Stomach (tissue), 9 donors: ENCODE results near the gene VTI1A. TPM values are rescaled to one million over a fixed set of nuclear protein-coding genes. Genes with fewer than 3 reads are reported as not detected.

Experiments
- DNase-seq, 2 donors: peaks; one replicate each; pipeline versions ENCODE4 v3.0.0 to v3.0.0-alpha.2; 2013 to 2019
- H3K27ac ChIP-seq, 5 donors: fragments of 200-600 bp in 4 of 5; sonication (generic) in 4 of 5; one replicate each; pipeline ENCODE4 v1.5.1; 2013 to 2019; ENCODE audit warnings: mild to moderate bottlenecking in 1 of 5, moderate library complexity in 1 of 5
- H3K27me3 ChIP-seq, 3 donors: fragments of 200-600 bp; sonication (generic); one replicate each; pipeline ENCODE4 v1.5.1; 2017 to 2019; ENCODE audit warnings: mixed run types in 1 of 3
- H3K36me3 ChIP-seq, 4 donors: fragments of 200-600 bp; sonication (generic); 1 replicate in 3 of 4; 2 replicates in 1 of 4; pipeline ENCODE4 v1.5.1; 2016 to 2019
- H3K4me1 ChIP-seq, 4 donors: fragments of 200-600 bp; sonication (generic); one replicate each; pipeline ENCODE4 v1.5.1; 2016 to 2019
- H3K4me3 ChIP-seq, 4 donors: fragments of 200-600 bp; sonication (generic) in 3 of 4; one replicate each; pipeline ENCODE4 v1.5.1; 2016 to 2019; ENCODE audit warnings: mild to moderate bottlenecking in 1 of 4
- H3K9me3 ChIP-seq, 4 donors: fragments of 200-600 bp; sonication (generic); one replicate each; pipeline ENCODE4 v1.5.1; 2016 to 2019
- EP300 ChIP-seq: sonication (generic); formaldehyde crosslinking; IDR thresholded peaks from one replicate; pipeline ENCODE4 v1.6.1; 2017; ENCODE audit warnings: antibody characterized with exemption
- POLR2A ChIP-seq, 4 donors: fragments of 450-650 bp; IDR thresholded peaks; one replicate each; pipeline ENCODE4 v1.6.1; 2016; ENCODE audit warnings: antibody characterized with exemption in 4 of 4, control low read depth in 2 of 4, mild to moderate bottlenecking in 1 of 4, moderate library complexity in 1 of 4
- POLR2AphosphoS5 ChIP-seq, 3 donors: sonication (generic); formaldehyde crosslinking; IDR thresholded peaks; one replicate each; pipeline ENCODE4 v1.6.1; 2016; ENCODE audit warnings: antibody characterized with exemption in 3 of 3
- WGBS, 5 donors: extraction: QIAGEN DNeasy Blood & Tissue Kit in 3 of 5; methylation state at CpG; one replicate each; pipeline versions ENCODE4 v1.1.5 to v1.1.7; 2013 to 2018; 5-methylcytosine and 5-hydroxymethylcytosine counted together
- intact Hi-C: fragments of 100-400 bp; cut with DNase I; formaldehyde crosslinking; loops from one replicate; pipeline ENCODE4 v1.15.1; 2023; ENCODE audit warnings: low total_unique reads
- polyA plus RNA-seq, 3 donors: library from polyadenylated mRNA; stranded (reverse); fragments of 200-250 nt; gene quantifications; one replicate each; pipeline ENCODE4 v1.2.3, GENCODE V29; 2013
- total RNA-seq, 5 donors: library from RNA; depleted of rRNA; stranded (reverse); fragments of >200 nt; gene quantifications; one replicate each; pipeline versions ENCODE4 v1.1.0 to v1.2.3, GENCODE V29; 2014 to 2016
- TF ChIP-seq, protein P1 (sequence below), 7 experiments: fragments of 450-650 bp in 4 of 7; fragments of 200-600 bp in 3 of 7; sonication (generic) in 3 of 7; IDR thresholded peaks; one replicate each; pipeline ENCODE4 v1.5.1; 2016 to 2019; ENCODE audit warnings: antibody characterized with exemption in 7 of 7, control low read depth in 2 of 7, mild to moderate bottlenecking in 1 of 7
- donor health status: healthy with polysubstance abuse.
- donor health status: Bipolar disorder and iron deficiency.
- donor health status: healthy.

VTI1A gene
- total and polyA plus RNA-seq, 8 donors: 6.5 to 222 (median 57.4) TPM

DNA sequence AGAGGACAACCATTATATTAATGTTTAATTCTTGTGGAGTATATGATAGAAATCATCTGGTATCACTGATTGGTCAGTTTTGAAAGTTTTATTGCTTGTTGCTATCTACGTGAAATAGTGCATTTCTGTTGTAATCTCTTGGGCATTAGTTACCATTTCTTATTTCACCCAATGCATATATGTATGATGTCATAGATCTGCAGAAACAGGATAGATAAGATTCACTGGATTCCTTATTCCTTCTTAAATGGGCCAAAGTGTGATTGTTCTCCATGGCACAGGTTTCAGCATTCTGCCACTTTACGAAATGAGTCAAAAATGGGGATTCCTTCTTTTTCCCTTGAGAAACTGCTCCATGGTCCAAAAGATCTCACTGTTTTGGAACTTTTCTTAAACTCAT lies 56.6 kb downstream of the VTI1A start:
- TF ChIP-seq POLR2A (IDR thresholded peaks at IDR 0.05): no peak
- TF ChIP-seq POLR2AphosphoS5 (IDR thresholded peaks at IDR 0.05): no peak
- TF ChIP-seq, protein P1, sequence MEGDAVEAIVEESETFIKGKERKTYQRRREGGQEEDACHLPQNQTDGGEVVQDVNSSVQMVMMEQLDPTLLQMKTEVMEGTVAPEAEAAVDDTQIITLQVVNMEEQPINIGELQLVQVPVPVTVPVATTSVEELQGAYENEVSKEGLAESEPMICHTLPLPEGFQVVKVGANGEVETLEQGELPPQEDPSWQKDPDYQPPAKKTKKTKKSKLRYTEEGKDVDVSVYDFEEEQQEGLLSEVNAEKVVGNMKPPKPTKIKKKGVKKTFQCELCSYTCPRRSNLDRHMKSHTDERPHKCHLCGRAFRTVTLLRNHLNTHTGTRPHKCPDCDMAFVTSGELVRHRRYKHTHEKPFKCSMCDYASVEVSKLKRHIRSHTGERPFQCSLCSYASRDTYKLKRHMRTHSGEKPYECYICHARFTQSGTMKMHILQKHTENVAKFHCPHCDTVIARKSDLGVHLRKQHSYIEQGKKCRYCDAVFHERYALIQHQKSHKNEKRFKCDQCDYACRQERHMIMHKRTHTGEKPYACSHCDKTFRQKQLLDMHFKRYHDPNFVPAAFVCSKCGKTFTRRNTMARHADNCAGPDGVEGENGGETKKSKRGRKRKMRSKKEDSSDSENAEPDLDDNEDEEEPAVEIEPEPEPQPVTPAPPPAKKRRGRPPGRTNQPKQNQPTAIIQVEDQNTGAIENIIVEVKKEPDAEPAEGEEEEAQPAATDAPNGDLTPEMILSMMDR (IDR thresholded peaks at IDR 0.05): no peak
- TF ChIP-seq EP300: no peak
- H3K4me3 ChIP-seq: no peak overlapping the region
- no peak overlapping the region for H3K27ac ChIP-seq
- DNase-seq: no peak
- intact Hi-C loops: no loop called here
- H3K36me3 ChIP-seq: no peaks in the 10 kb centered on the region
- H3K4me1 ChIP-seq: peaks cover 0 to 15% (median 10%) of the 10 kb centered on the region in 4 donors
- H3K27me3 ChIP-seq: no peaks in the 10 kb centered on the region
- WGBS, 5 donors: 92 to 99% (median 96%) methylated on average over 2 of the region's 2 CpGs
- H3K9me3 ChIP-seq: no peaks in the 10 kb centered on the region

DNA sequence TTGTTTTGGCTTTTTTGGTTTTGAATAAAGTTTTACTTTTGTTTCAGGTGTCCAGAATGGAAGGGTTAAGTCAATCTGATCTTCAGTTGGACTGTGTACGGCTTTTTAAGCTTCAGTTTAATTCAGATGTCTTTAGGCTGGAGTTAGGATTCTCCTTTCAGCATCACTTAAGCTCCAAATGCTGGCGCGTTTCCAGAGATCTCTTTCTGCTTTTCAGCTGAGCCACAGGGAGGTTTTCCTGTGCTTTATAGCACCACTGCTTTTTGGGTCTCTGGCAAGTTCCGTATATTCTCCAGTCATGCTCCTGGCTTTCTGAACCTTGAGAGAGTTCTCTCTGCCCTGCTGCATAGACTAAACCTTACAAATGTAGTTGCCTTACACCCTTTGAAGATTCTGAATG lies 60.0 kb downstream of the VTI1A start:
- Histone ChIP-seq H3K27ac (no peak overlapping the region), H3K27me3 (no peaks in the 10 kb centered on the region), H3K4me3 (no peak overlapping the region), H3K9me3 (no peaks in the 10 kb centered on the region), H3K4me1 (peaks cover 0 to 15% (median 10%) of the 10 kb centered on the region in 4 donors), H3K36me3 (no peaks in the 10 kb centered on the region)
- 55 to 66% (median 59%) methylated on average over 4 of the region's 4 CpGs for WGBS, 5 donors
- intact Hi-C loops: no loop called here
- TF ChIP-seq, protein P1 (IDR thresholded peaks at IDR 0.05): no peak
- TF ChIP-seq POLR2A (IDR thresholded peaks at IDR 0.05) (no peak), POLR2AphosphoS5 (IDR thresholded peaks at IDR 0.05) (no peak), EP300 (no peak)
- peak in 1 of 2 donors; percentile 18 for DNase-seq

DNA sequence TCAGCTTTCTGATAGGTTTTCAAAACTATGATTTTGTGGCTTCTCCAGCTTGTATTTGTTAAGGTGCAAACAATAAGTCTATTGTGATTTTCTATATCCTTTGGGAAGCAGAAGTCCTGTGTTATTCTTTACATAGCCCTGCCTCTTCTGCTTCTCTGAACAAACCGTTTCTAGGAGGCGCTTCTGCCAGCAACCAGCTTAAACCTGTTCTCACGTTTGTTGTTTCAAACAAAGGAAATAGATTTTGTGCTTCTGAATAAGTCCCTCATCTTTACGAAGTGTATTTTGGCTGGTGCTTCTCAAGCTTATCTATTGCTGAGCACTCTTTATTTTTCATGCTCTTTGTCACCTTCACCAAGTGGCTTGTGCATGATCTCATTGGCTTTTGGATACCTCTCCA lies 61.0 kb downstream of the VTI1A start:
- H3K27me3 ChIP-seq: no peaks in the 10 kb centered on the region
- H3K4me3 ChIP-seq: no peak overlapping the region
- H3K4me1 ChIP-seq: peaks cover 0 to 14% (median 8%) of the 10 kb centered on the region in 4 donors
- 28 to 54% (median 42%) methylated on average over 4 of the region's 4 CpGs for WGBS, 5 donors
- H3K9me3 ChIP-seq: no peaks in the 10 kb centered on the region
- intact Hi-C loops: no loop called here
- no peak for DNase-seq
- TF ChIP-seq POLR2AphosphoS5 (IDR thresholded peaks at IDR 0.05): no peak
- no peaks in the 10 kb centered on the region for H3K36me3 ChIP-seq
- no peak overlapping the region for H3K27ac ChIP-seq

DNA sequence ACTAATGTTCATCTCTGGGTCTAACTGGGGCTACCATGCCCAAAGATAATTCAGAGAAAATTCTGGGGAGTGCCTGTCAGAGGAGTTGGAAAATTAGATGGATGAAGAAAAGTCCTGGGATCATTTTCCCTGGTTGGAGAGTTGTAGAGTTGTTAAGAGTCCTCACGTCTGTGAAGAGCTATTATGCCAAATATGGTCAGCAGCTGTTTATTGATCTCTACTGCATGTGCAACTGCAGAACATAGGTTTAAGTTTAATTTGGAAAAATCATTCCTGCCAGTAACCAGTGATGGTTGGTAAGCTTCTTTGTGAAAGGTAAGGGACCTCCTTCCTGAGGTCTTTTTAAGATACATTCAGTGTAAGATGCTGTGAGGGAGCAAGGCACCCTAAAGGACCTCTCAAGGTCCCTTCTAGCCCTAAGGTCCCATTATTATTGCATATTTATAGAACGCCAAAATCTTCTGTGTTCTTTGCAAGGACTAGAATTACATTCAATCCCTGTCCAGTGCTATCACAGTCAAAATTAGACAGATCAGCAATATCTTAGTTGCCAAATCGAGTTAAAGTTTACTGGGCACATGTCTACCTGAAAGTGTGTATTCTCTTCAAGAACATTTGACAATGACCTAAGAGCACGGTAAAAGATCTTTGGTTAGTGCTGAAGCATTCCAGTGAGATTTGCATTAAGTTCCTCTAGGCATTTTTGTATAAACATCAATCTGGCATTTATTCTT lies 62.7 kb downstream of the VTI1A start:
- intact Hi-C loops: no loop called here
- H3K9me3 ChIP-seq: no peaks in the 10 kb centered on the region
- no peak overlapping the region for H3K27ac ChIP-seq
- H3K27me3 ChIP-seq: no peaks in the 10 kb centered on the region
- no peak for DNase-seq
- H3K4me1 ChIP-seq: peaks cover 0 to 14% (median 8%) of the 10 kb centered on the region in 4 donors
- no peak overlapping the region for H3K4me3 ChIP-seq
- TF ChIP-seq EP300: no peak
- TF ChIP-seq, protein P1 (IDR thresholded peaks at IDR 0.05): no peak
- TF ChIP-seq POLR2AphosphoS5 (IDR thresholded peaks at IDR 0.05): no peak
- TF ChIP-seq POLR2A (IDR thresholded peaks at IDR 0.05): no peak
- whole genome bisulfite sequencing, 5 donors: 80 to 87% (median 84%) methylated on average over 4 of the region's 4 CpGs
- H3K36me3 ChIP-seq: no peaks in the 10 kb centered on the region

DNA sequence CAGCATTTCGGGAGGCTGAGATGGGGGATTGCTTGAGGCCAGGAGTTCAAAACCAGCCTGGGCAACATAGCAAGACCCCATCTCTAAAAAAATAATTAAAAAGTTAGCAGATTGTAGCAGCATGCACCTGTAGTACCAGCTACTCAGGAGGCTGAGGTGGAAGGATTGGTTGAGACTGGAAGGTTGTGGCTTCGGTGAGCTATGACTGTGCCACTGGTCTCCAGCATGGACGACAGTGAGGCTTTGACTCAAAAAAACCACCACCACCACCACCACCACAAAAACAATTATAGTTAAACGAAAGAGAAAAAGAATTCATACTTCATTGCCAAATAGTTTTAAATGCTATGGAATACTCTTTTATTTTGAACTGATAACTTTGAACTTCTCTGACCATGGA lies 63.4 kb downstream of the VTI1A start:
- Histone ChIP-seq H3K27ac (no peak overlapping the region), H3K4me1 (peaks cover 0 to 14% (median 8%) of the 10 kb centered on the region in 4 donors), H3K27me3 (no peaks in the 10 kb centered on the region), H3K9me3 (no peaks in the 10 kb centered on the region), H3K4me3 (no peak overlapping the region), H3K36me3 (no peaks in the 10 kb centered on the region)
- no peak for DNase-seq
- TF ChIP-seq POLR2AphosphoS5 (IDR thresholded peaks at IDR 0.05): no peak
- TF ChIP-seq, protein P1 (IDR thresholded peaks at IDR 0.05): no peak
- intact Hi-C loops: no loop called here
- 80 to 95% (median 93%) methylated on average over 4 of the region's 4 CpGs for WGBS, 5 donors
